ENCODE data around the gene TGFB1I1. TPM values are rescaled to one million over a fixed set of nuclear protein-coding genes. Genes with fewer than 3 reads are reported as not detected.
"Not testable (repeated sequence)": the region's sequence is repeated elsewhere in the genome, so short reads cannot be mapped to it uniquely, and the experiment has no call there.

Gene TGFB1I1
- total RNA-seq, 4 donors from 2014 or later: 16.1 to 33.7 (median 18.9) TPM

- ATAC-seq (ENCODE audit: low FRiP score): no peak
- no peak for DNase-seq (ENCODE audit: low spot score)
- TF ChIP-seq CTCF (IDR thresholded peaks at IDR 0.05): no peak
Observed at GRCh38 chr16:31429314-31429713, 42.6 kb upstream of the TGFB1I1 start.

GRCh38 chr16:31429796-31430195 is 42.2 kb upstream of the TGFB1I1 start:
- ATAC-seq (ENCODE audit: low FRiP score) (no peak), DNase-seq (ENCODE audit: low spot score) (no peak)
- no peak for TF ChIP-seq CTCF (IDR thresholded peaks at IDR 0.05)

GRCh38 chr16:31430380-31431052 is 41.4 kb upstream of the TGFB1I1 start:
- DNase-seq (ENCODE audit: low spot score): no peak
- ATAC-seq (ENCODE audit: low FRiP score): no peak
- no peak for TF ChIP-seq CTCF (IDR thresholded peaks at IDR 0.05)

- no peak for ATAC-seq (ENCODE audit: low FRiP score)
- no peak for DNase-seq (ENCODE audit: low spot score)
- no peak for TF ChIP-seq CTCF (IDR thresholded peaks at IDR 0.05)
Observed at GRCh38 chr16:31435341-31436220, 36.4 kb upstream of the TGFB1I1 start.

GRCh38 chr16:31436221-31437045 is 35.5 kb upstream of the TGFB1I1 start:
- DNase-seq (ENCODE audit: low spot score) (no peak), ATAC-seq (ENCODE audit: low FRiP score) (no peak)
- TF ChIP-seq CTCF (IDR thresholded peaks at IDR 0.05): no peak

- TF ChIP-seq CTCF (IDR thresholded peaks at IDR 0.05): no peak
- ATAC-seq (ENCODE audit: low FRiP score) (no peak), DNase-seq (ENCODE audit: low spot score) (no peak)
Observed at GRCh38 chr16:31438414-31438813, 33.5 kb upstream of the TGFB1I1 start.

- not testable (repeated sequence) for DNase-seq (ENCODE audit: low spot score); ATAC-seq (ENCODE audit: low FRiP score)
Observed at GRCh38 chr16:31439023-31439422, 32.9 kb upstream of the TGFB1I1 start.
